DOHH2 (cell line): ENCODE measurements around the gene DEAF1.

Experiments
- H3F3A ChIP-seq: fragments of 200-600 bp; sonication (generic), shearing (Covaris generic); 2 replicates; pipeline ENCODE4 v1.6.0; 2016; ENCODE audit warnings: antibody characterized with exemption, mild to moderate bottlenecking; ENCODE audit not compliant: control insufficient read depth, insufficient read depth
- H3K27ac ChIP-seq: fragments of 200-600 bp; sonication (generic); 2 replicates; pipeline ENCODE4 v1.5.1; 2014; ENCODE audit warnings: low read depth, mild to moderate bottlenecking, low read length, moderate library complexity
- H3K27me3 ChIP-seq: fragments of 200-600 bp; sonication (generic); 2 replicates; pipeline ENCODE4 v1.6.1; 2014; ENCODE audit warnings: mild to moderate bottlenecking, low read length, mixed read lengths; ENCODE audit not compliant: control insufficient read depth
- H3K36me3 ChIP-seq: fragments of 200-600 bp; sonication (generic); 2 replicates; pipeline ENCODE4 v1.6.1; 2014; ENCODE audit warnings: mild to moderate bottlenecking, low read length, moderate library complexity, mixed read lengths; ENCODE audit not compliant: control insufficient read depth
- H3K4me1 ChIP-seq: fragments of 200-600 bp; sonication (generic); 2 replicates; pipeline ENCODE4 v1.6.1; 2014; ENCODE audit warnings: mild to moderate bottlenecking, low read length, mixed read lengths; ENCODE audit not compliant: control insufficient read depth
- H3K4me2 ChIP-seq: fragments of 200-600 bp; sonication (generic); 2 replicates; pipeline ENCODE4 v1.6.0; 2014; ENCODE audit warnings: mild to moderate bottlenecking, low read length, moderate library complexity
- H3K4me3 ChIP-seq: fragments of 200-600 bp; sonication (generic); 2 replicates; pipeline ENCODE4 v1.5.1; 2014; ENCODE audit warnings: mild to moderate bottlenecking, low read length, mixed read lengths
- H3K79me2 ChIP-seq: fragments of 200-600 bp; sonication (generic); 2 replicates; pipeline ENCODE4 v1.6.1; 2014; ENCODE audit warnings: mild to moderate bottlenecking, low read length, mixed read lengths; ENCODE audit not compliant: control insufficient read depth
- H3K9me2 ChIP-seq: fragments of 200-600 bp; sonication (generic); replicated peaks from 2 replicates; pipeline ENCODE4 v1.6.1; 2014; ENCODE audit warnings: mild to moderate bottlenecking, low read length, mixed read lengths; ENCODE audit not compliant: control insufficient read depth
- H3K9me3 ChIP-seq: fragments of 200-600 bp; sonication (generic); 2 replicates; pipeline ENCODE4 v1.6.1; 2014; ENCODE audit warnings: antibody characterized with exemption, low read length, mixed read lengths; ENCODE audit not compliant: control insufficient read depth, insufficient read depth
- H4K20me1 ChIP-seq: fragments of 200-600 bp; sonication (generic); 2 replicates; pipeline ENCODE4 v1.6.0; 2014; ENCODE audit warnings: low read depth, mild to moderate bottlenecking, antibody characterized with exemption, low read length, moderate library complexity; ENCODE audit not compliant: control insufficient read depth, insufficient read depth
- CTCF ChIP-seq: fragments of 200-600 bp; sonication (generic); IDR thresholded peaks from one replicate; pipeline ENCODE4 v1.5.1; 2014; ENCODE audit warnings: antibody characterized with exemption, mild to moderate bottlenecking, low read depth, low read length; ENCODE audit not compliant: poor library complexity, severe bottlenecking
- EZH2phosphoT487 ChIP-seq: fragments of 200-600 bp; sonication (generic); IDR thresholded peaks from 2 replicates; pipeline ENCODE4 v1.6.1; 2017; ENCODE audit warnings: borderline replicate concordance, mild to moderate bottlenecking, antibody characterized with exemption, low read length, moderate library complexity, mixed read lengths

DEAF1 gene

GRCh38 chr11:702462-703461 lies 7.7 kb upstream of the DEAF1 start:
- Histone ChIP-seq H3K9me3 (no peaks in the 10 kb centered on the region), H4K20me1 (peaks cover 3% of the 10 kb centered on the region; the same call in 1 of the 2 replicates), H3K4me2 (no peak overlapping the region), H3K36me3 (peaks cover 2% of the 10 kb centered on the region; the same call in 1 of the 2 replicates), H3K4me1 (peaks cover 3% of the 10 kb centered on the region), H3F3A (0 out of 2 replicates have a peak, but pooled peaks cover 3% of the 10 kb centered on the region), H3K4me3 (no peak overlapping the region), H3K27me3 (peaks cover 17% of the 10 kb centered on the region), H3K27ac (no peak overlapping the region), H3K79me2 (peaks cover 3% of the 10 kb centered on the region), H3K9me2 (no peaks in the 10 kb centered on the region)
- no peak for TF ChIP-seq EZH2phosphoT487
- TF ChIP-seq CTCF = no peak

GRCh38 chr11:701741-702461 lies 6.9 kb upstream of the DEAF1 start:
- Histone ChIP-seq H3K27me3 (peaks cover 8% of the 10 kb centered on the region), H3K79me2 (peaks cover 11% of the 10 kb centered on the region), H3F3A (peaks cover 8% of the 10 kb centered on the region; the same call in 1 of the 2 replicates), H4K20me1 (peaks cover 3% of the 10 kb centered on the region; the same call in 1 of the 2 replicates), H3K9me3 (no peaks in the 10 kb centered on the region), H3K4me3 (no peak overlapping the region), H3K27ac (no peak overlapping the region), H3K36me3 (peaks cover 2% of the 10 kb centered on the region; the same call in 1 of the 2 replicates), H3K4me1 (peaks cover 12% of the 10 kb centered on the region), H3K4me2 (no peak overlapping the region), H3K9me2 (no peaks in the 10 kb centered on the region)
- TF ChIP-seq EZH2phosphoT487 = no peak

- TF ChIP-seq CTCF = no peak
- TF ChIP-seq EZH2phosphoT487 = no peak
Measured at GRCh38 chr11:699753-700152, 4.7 kb upstream of the DEAF1 start.

More at GRCh38 chr11:699753-700152, 4.7 kb upstream of the DEAF1 start:
- H4K20me1 ChIP-seq = no peaks in the 10 kb centered on the region
- H3K79me2 ChIP-seq = peaks cover 19% of the 10 kb centered on the region
- H3K9me3 ChIP-seq = no peaks in the 10 kb centered on the region
- H3K4me2 ChIP-seq = no peak overlapping the region
- H3F3A ChIP-seq = peaks cover 8% of the 10 kb centered on the region; the same call in 1 of the 2 replicates
- no peak overlapping the region for H3K4me3 ChIP-seq
- peaks cover 2% of the 10 kb centered on the region; the same call in 1 of the 2 replicates for H3K36me3 ChIP-seq
- H3K27ac ChIP-seq = no peak overlapping the region
- H3K27me3 ChIP-seq = no peaks in the 10 kb centered on the region
- H3K4me1 ChIP-seq = peaks cover 16% of the 10 kb centered on the region
- H3K9me2 ChIP-seq = no peaks in the 10 kb centered on the region
